HepG2 (cell line): Measurements from ENCODE around the gene LTB4R2. TPM values are rescaled to one million over a fixed set of nuclear protein-coding genes. Genes with fewer than 3 reads are reported as not detected.
A peak's percentile ranks its signal among the peaks of the same experiment; 100 is the strongest.

Experiments used
- CERS6 ChIP-seq: sonication (generic); formaldehyde crosslinking; IDR thresholded peaks from 2 replicates; pipeline ENCODE4 v1.5.0; 2020; ENCODE audit warnings: missing genetic modification reagents
- FLYWCH1 ChIP-seq: sonication (generic); formaldehyde crosslinking; IDR thresholded peaks from 2 replicates; pipeline ENCODE4 v1.8.1; 2023; ENCODE audit warnings: mild to moderate bottlenecking, missing genetic modification reagents
- MTF1 ChIP-seq: sonication (generic); formaldehyde crosslinking; IDR thresholded peaks from 2 replicates; pipeline ENCODE4 v1.5.0; 2020; ENCODE audit warnings: missing genetic modification reagents
- NFE2 ChIP-seq: sonication (generic); formaldehyde crosslinking; IDR thresholded peaks from 2 replicates; pipeline ENCODE4 v1.4.0; 2020; ENCODE audit warnings: missing genetic modification reagents
- NFIC ChIP-seq: IDR thresholded peaks from 2 replicates; pipeline ENCODE4 v1.6.1; 2012; ENCODE audit warnings: mild to moderate bottlenecking, low read length, inconsistent platforms
- PHF8 ChIP-seq: sonication (generic); formaldehyde crosslinking; IDR thresholded peaks from 2 replicates; pipeline ENCODE4 v1.5.0; 2020; ENCODE audit warnings: missing genetic modification reagents
- SNAPC4 ChIP-seq: sonication (generic); formaldehyde crosslinking; IDR thresholded peaks from 2 replicates; pipeline ENCODE4 v1.4.0; 2020; ENCODE audit warnings: mild to moderate bottlenecking, missing genetic modification reagents
- ZBTB37 ChIP-seq: sonication (generic); formaldehyde crosslinking; IDR thresholded peaks from 2 replicates; pipeline ENCODE4 v1.4.0; 2020; ENCODE audit warnings: mild to moderate bottlenecking, missing genetic modification reagents
- ZFX ChIP-seq: sonication (generic); formaldehyde crosslinking; IDR thresholded peaks from 2 replicates; pipeline ENCODE4 v1.4.0; 2020; ENCODE audit warnings: mild to moderate bottlenecking, low read depth, missing genetic modification reagents, moderate library complexity
- ZNF136 ChIP-seq: sonication (generic); formaldehyde crosslinking; IDR thresholded peaks from 2 replicates; pipeline ENCODE4 v1.8.1; 2022; ENCODE audit warnings: low read depth, mild to moderate bottlenecking, moderate library complexity, missing genetic modification reagents
- ZNF446 ChIP-seq: sonication (generic); formaldehyde crosslinking; IDR thresholded peaks from 2 replicates; pipeline ENCODE4 v1.5.0; 2020; ENCODE audit warnings: mild to moderate bottlenecking, missing genetic modification reagents
- ZNF451 ChIP-seq: sonication (generic); formaldehyde crosslinking; IDR thresholded peaks from 2 replicates; pipeline ENCODE4 v1.5.0; 2020; ENCODE audit warnings: mild to moderate bottlenecking, missing genetic modification reagents
- ZNF496 ChIP-seq: sonication (generic); formaldehyde crosslinking; IDR thresholded peaks from 2 replicates; pipeline ENCODE4 v1.8.1; 2023; ENCODE audit warnings: mild to moderate bottlenecking, moderate library complexity, missing genetic modification reagents; ENCODE audit not compliant: insufficient replicate concordance
- ZNF550 ChIP-seq: sonication (generic); formaldehyde crosslinking; IDR thresholded peaks from 2 replicates; pipeline ENCODE4 v1.4.0; 2020; ENCODE audit warnings: mild to moderate bottlenecking, missing genetic modification reagents, borderline replicate concordance
- ZNF687 ChIP-seq: sonication (generic); formaldehyde crosslinking; IDR thresholded peaks from 2 replicates; pipeline ENCODE4 v1.5.1; 2020; ENCODE audit warnings: mild to moderate bottlenecking, missing genetic modification reagents, moderate library complexity
- ZNF891 ChIP-seq: sonication (generic); formaldehyde crosslinking; IDR thresholded peaks from 2 replicates; pipeline ENCODE4 v1.5.0; 2020; ENCODE audit warnings: mild to moderate bottlenecking, missing genetic modification reagents
- polyA plus RNA-seq, 8 experiments: library from polyadenylated mRNA; depleted of rRNA in 3 of 8; stranded (reverse) in 7 of 8; unstranded in 1 of 8; fragments of >200 nt; fragmentation: Illumina TruSeq in 4 of 8; extraction: Trizol in 4 of 8; gene quantifications; 2 replicates each; pipeline versions ENCODE4 v1.2.1 to v1.2.3, GENCODE V29; 2011 to 2016; ENCODE audit warnings: low read depth in 4 of 8, missing spikeins in 1 of 8, mixed read lengths in 1 of 8; ENCODE audit not compliant: insufficient read depth in 1 of 8
- total RNA-seq, 5 experiments: library from RNA; depleted of rRNA; stranded (reverse); fragments of >200 nt; fragmentation: Illumina TruSeq; extraction: Trizol; gene quantifications; 2 replicates each; pipeline ENCODE4 v1.2.3, GENCODE V29; 2016; ENCODE audit warnings: low read depth in 1 of 5
- TF ChIP-seq, protein P1 (sequence below): sonication (generic); formaldehyde crosslinking; IDR thresholded peaks from 2 replicates; pipeline ENCODE4 v1.4.0; 2020; ENCODE audit warnings: mild to moderate bottlenecking, missing genetic modification reagents
- TF ChIP-seq, protein P2 (sequence below): sonication (generic); formaldehyde crosslinking; IDR thresholded peaks from 2 replicates; pipeline ENCODE4 v1.8.1; 2023; ENCODE audit warnings: mild to moderate bottlenecking, missing genetic modification reagents

The LTB4R2 gene
- total and polyA plus RNA-seq, 2 of the 13 experiments (the other 11 are each of a cell fraction or from before 2014, with no cell fraction given): 3.9 to 6.9 TPM

GRCh38 chr14:24307156-24307574 is 2.8 kb upstream of the LTB4R2 start (continued):
- peak; percentile 89 for TF ChIP-seq ZNF687 (CRISPR knock-in tag)
- TF ChIP-seq FLYWCH1 (CRISPR knock-in tag): 0 out of 2 replicates have a peak, but pooled peaks have one; percentile 13
- no peak for TF ChIP-seq CERS6 (CRISPR knock-in tag)
- TF ChIP-seq, protein P1, sequence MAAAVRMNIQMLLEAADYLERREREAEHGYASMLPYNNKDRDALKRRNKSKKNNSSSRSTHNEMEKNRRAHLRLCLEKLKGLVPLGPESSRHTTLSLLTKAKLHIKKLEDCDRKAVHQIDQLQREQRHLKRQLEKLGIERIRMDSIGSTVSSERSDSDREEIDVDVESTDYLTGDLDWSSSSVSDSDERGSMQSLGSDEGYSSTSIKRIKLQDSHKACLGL (CRISPR knock-in tag): no peak
- no peak for TF ChIP-seq ZNF550 (CRISPR knock-in tag)
- TF ChIP-seq SNAPC4: no peak
- no peak for TF ChIP-seq NFE2 (CRISPR knock-in tag)
- TF ChIP-seq, protein P2, sequence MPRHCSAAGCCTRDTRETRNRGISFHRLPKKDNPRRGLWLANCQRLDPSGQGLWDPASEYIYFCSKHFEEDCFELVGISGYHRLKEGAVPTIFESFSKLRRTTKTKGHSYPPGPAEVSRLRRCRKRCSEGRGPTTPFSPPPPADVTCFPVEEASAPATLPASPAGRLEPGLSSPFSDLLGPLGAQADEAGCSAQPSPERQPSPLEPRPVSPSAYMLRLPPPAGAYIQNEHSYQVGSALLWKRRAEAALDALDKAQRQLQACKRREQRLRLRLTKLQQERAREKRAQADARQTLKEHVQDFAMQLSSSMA (CRISPR knock-in tag): no peak
- TF ChIP-seq NFIC: no peak
- no peak for TF ChIP-seq MTF1 (CRISPR knock-in tag)
- no peak for TF ChIP-seq PHF8 (CRISPR knock-in tag)
- TF ChIP-seq ZNF446: no peak
- TF ChIP-seq ZNF136 (CRISPR knock-in tag): no peak
- peak; percentile 66; the same call in 1 of the 2 replicates for TF ChIP-seq ZFX (CRISPR knock-in tag)
- TF ChIP-seq ZNF496 (CRISPR knock-in tag): no peak
- TF ChIP-seq ZBTB37: no peak
- TF ChIP-seq ZNF891 (CRISPR knock-in tag): no peak
- TF ChIP-seq ZNF451 (CRISPR knock-in tag): no peak
